SK-N-SH (cell line): ENCODE data around the gene CPNE7. TPM values are rescaled to one million over a fixed set of nuclear protein-coding genes. Genes with fewer than 3 reads are reported as not detected.

Source experiments
- CTCF ChIA-PET: fragments of 300-600, 350-600 bp; formaldehyde crosslinking; extraction: SDS; loops from one replicate; lab custom pipeline; 2021; lab: Yijun Ruan, JAX
- POLR2A ChIA-PET: fragments of 350-600 bp; sonication (Branson Sonifier 250); formaldehyde crosslinking; extraction: SDS; loops from one replicate; lab custom pipeline; 2020; ENCODE audit warnings: antibody characterized with exemption, inconsistent platforms; lab: Yijun Ruan, JAX
- DNase-seq: peaks from one replicate; pipeline ENCODE4 v3.0.0; 2012
- H2AFZ ChIP-seq: fragments of 200-600 bp; sonication (generic); 2 replicates; pipeline ENCODE4 v1.8.1; 2016; ENCODE audit warnings: antibody characterized with exemption, mild to moderate bottlenecking, low read depth
- H3F3A ChIP-seq: fragments of 200-600 bp; sonication (generic); replicated peaks from 2 replicates; pipeline ENCODE3; 2016; ENCODE audit warnings: antibody characterized with exemption, mild to moderate bottlenecking; ENCODE audit not compliant: insufficient read depth
- H3K27ac ChIP-seq, 2 experiments: fragments of 200-500 bp in 1 of 2; fragments of 200-600 bp in 1 of 2; sonication (Bioruptor generic) in 1 of 2; sonication (generic), shearing (Covaris generic) in 1 of 2; 2 replicates each; pipeline versions ENCODE4 v1.5.1 to v1.6.1; 2014 to 2016; ENCODE audit warnings: low read depth in 2 of 2, inconsistent platforms in 1 of 2, low read length in 1 of 2, mild to moderate bottlenecking in 1 of 2, mixed read lengths in 1 of 2
- H3K27me3 ChIP-seq: fragments of 200-600 bp; sonication (generic), shearing (Covaris generic); 2 replicates; pipeline ENCODE4 v1.6.1; 2016; ENCODE audit warnings: mixed run types; ENCODE audit not compliant: insufficient read depth
- H3K36me3 ChIP-seq, 2 experiments: fragments of 200-500 bp in 1 of 2; fragments of 200-600 bp in 1 of 2; sonication (Bioruptor generic) in 1 of 2; sonication (generic) in 1 of 2; replicated peaks in 1 of 2; 2 replicates each; pipeline versions ENCODE3 to v1.5.1; 2014 to 2016; ENCODE audit warnings: low read length in 1 of 2, mild to moderate bottlenecking in 1 of 2; ENCODE audit not compliant: insufficient read depth in 2 of 2, control insufficient read depth in 1 of 2
- H3K4me1 ChIP-seq, 2 experiments: fragments of 200-500 bp in 1 of 2; fragments of 200-600 bp in 1 of 2; sonication (Bioruptor generic) in 1 of 2; sonication (generic), shearing (Covaris generic) in 1 of 2; 2 replicates each; pipeline versions ENCODE4 v1.5.1 to v1.6.1; 2014 to 2016; ENCODE audit warnings: low read depth in 1 of 2, low read length in 1 of 2, mixed run types in 1 of 2; ENCODE audit not compliant: insufficient read depth in 2 of 2, control insufficient read depth in 1 of 2
- H3K4me2 ChIP-seq: fragments of 200-600 bp; sonication (generic), shearing (Covaris generic); 2 replicates; pipeline ENCODE4 v1.6.1; 2017; ENCODE audit warnings: mixed run types
- H3K4me3 ChIP-seq, 2 experiments: fragments of 200-500 bp in 1 of 2; fragments of 200-600 bp in 1 of 2; sonication (Bioruptor generic) in 1 of 2; sonication (generic), shearing (Covaris generic) in 1 of 2; 2 replicates each; pipeline versions ENCODE4 v1.5.1 to v1.8.1; 2014 to 2016; ENCODE audit warnings: low read depth in 2 of 2, inconsistent platforms in 1 of 2, low read length in 1 of 2, mild to moderate bottlenecking in 1 of 2, mixed read lengths in 1 of 2, moderate library complexity in 1 of 2
- H3K79me2 ChIP-seq: fragments of 200-600 bp; sonication (generic); 2 replicates; pipeline ENCODE4 v1.8.1; 2017; ENCODE audit warnings: mild to moderate bottlenecking; ENCODE audit not compliant: insufficient read depth
- H3K9ac ChIP-seq: fragments of 200-600 bp; sonication (generic); 2 replicates; pipeline ENCODE4 v1.6.1; 2017; ENCODE audit warnings: mixed run types
- H3K9me2 ChIP-seq: fragments of 200-600 bp; sonication (generic); 2 replicates; pipeline ENCODE4 v1.6.1; 2017; ENCODE audit warnings: mixed run types
- H3K9me3 ChIP-seq: fragments of 200-600 bp; sonication (generic); 2 replicates; pipeline ENCODE4 v1.6.1; 2017; ENCODE audit warnings: mixed run types, mild to moderate bottlenecking, moderate library complexity
- H4K20me1 ChIP-seq: fragments of 200-600 bp; sonication (generic); 2 replicates; pipeline ENCODE4 v1.6.1; 2017; ENCODE audit warnings: mild to moderate bottlenecking, mixed run types; ENCODE audit not compliant: insufficient read depth
- CHD2 ChIP-seq: fragments of 150-350 bp; IDR thresholded peaks from 2 replicates; pipeline ENCODE4 v1.6.1; 2018; ENCODE audit warnings: low read length; ENCODE audit not compliant: partially characterized antibody
- EZH2phosphoT487 ChIP-seq: fragments of 200-600 bp; sonication (generic); IDR thresholded peaks from 2 replicates; pipeline ENCODE4 v1.6.1; 2017; ENCODE audit warnings: low read depth, mixed run types, mild to moderate bottlenecking, antibody characterized with exemption, moderate library complexity, borderline replicate concordance
- FOXJ3 ChIP-seq: sonication (generic); formaldehyde crosslinking; IDR thresholded peaks from 2 replicates; pipeline ENCODE4 v1.5.1; 2020; ENCODE audit warnings: mild to moderate bottlenecking, missing genetic modification reagents
- FOXM1 ChIP-seq: IDR thresholded peaks from 2 replicates; pipeline ENCODE4 v1.4.0; 2012; ENCODE audit warnings: low read depth, mild to moderate bottlenecking
- GATA2 ChIP-seq: sonication (generic); formaldehyde crosslinking; IDR thresholded peaks from 2 replicates; pipeline ENCODE4 v1.5.0; 2020; ENCODE audit warnings: mild to moderate bottlenecking, missing genetic modification reagents
- POLR2AphosphoS5 ChIP-seq: IDR thresholded peaks from 2 replicates; pipeline ENCODE4 v1.6.1; 2012; ENCODE audit warnings: low read depth, low read length
- RAD21 ChIP-seq: IDR thresholded peaks from 2 replicates; pipeline ENCODE4 v1.6.1; 2012; ENCODE audit warnings: mild to moderate bottlenecking, low read length
- RCOR1 ChIP-seq: fragments of 150-350 bp; IDR thresholded peaks from 2 replicates; pipeline ENCODE4 v1.6.1; 2017; ENCODE audit warnings: antibody characterized with exemption, low read length
- SMC3 ChIP-seq: IDR thresholded peaks from 2 replicates; pipeline ENCODE4 v1.6.1; 2012; ENCODE audit warnings: low read depth, low read length, improper control_type of control experiment
- TCF12 ChIP-seq: IDR thresholded peaks from 2 replicates; pipeline ENCODE4 v1.4.0; 2012
- TEAD4 ChIP-seq: IDR thresholded peaks from 2 replicates; pipeline ENCODE4 v1.4.0; 2012; ENCODE audit warnings: mild to moderate bottlenecking, borderline replicate concordance; ENCODE audit not compliant: insufficient read depth
- YY1 ChIP-seq: IDR thresholded peaks from 2 replicates; pipeline ENCODE4 v1.4.0; 2012; ENCODE audit warnings: low read depth, mild to moderate bottlenecking
- WGBS: methylation state at CpG from one replicate; pipeline ENCODE4 v1.1.6; 2017; ENCODE audit warnings: low lambda C conversion rate; 5-methylcytosine and 5-hydroxymethylcytosine counted together
- polyA plus RNA-seq, 3 experiments: library from polyadenylated mRNA; depleted of rRNA; stranded (reverse); fragments of >200 nt; gene quantifications; 2 replicates each; pipeline ENCODE4 v1.2.3, GENCODE V29; 2012
- TF ChIP-seq, protein P1 (sequence below): fragments of 150-350 bp; IDR thresholded peaks from 2 replicates; pipeline ENCODE4 v1.6.1; 2016; ENCODE audit warnings: mild to moderate bottlenecking, low read depth, low read length
- TF ChIP-seq, protein P2 (sequence below): fragments of 200-600 bp; sonication (generic); IDR thresholded peaks from 2 replicates; pipeline ENCODE4 v1.6.1; 2017; ENCODE audit warnings: antibody characterized with exemption, mild to moderate bottlenecking, moderate library complexity
- TF ChIP-seq, protein P3 (sequence below): IDR thresholded peaks from 2 replicates; pipeline ENCODE4 v1.4.0; 2012; ENCODE audit warnings: low read depth
- TF ChIP-seq, protein P4 (sequence below): fragments of 150-350 bp; IDR thresholded peaks from 2 replicates; pipeline ENCODE4 v1.6.1; 2017; ENCODE audit warnings: antibody characterized with exemption, low read length, low read depth, borderline replicate concordance
- TF ChIP-seq, protein P5 (sequence below): IDR thresholded peaks from 2 replicates; pipeline ENCODE4 v1.4.0; 2012; ENCODE audit warnings: low read depth, borderline replicate concordance

Gene CPNE7
- polyA plus RNA-seq, 1 of the 3 experiments (the other 2 are of a cell fraction) = 3.9 TPM

DNA sequence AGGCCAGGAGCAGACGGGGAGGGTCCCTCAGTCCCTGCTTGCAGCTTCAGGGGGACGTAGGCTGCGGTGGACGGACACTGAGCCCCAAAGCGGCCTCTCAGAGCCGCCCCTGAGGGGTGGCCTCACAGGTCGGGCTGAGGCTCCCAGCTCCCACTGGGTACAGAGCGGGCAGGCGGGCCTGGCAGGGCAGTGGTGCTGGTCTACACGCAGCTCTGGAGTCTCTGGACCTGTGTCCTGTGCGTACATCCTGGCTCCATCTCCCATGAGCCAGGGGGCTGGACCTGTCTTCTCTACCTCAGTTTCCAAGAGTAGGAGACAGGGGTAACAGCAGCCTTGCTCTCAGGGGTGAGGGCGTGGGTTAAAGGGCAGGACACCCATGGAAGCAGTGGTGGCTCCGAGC is 39.6 kb downstream of the CPNE7 start (continued):
- TF ChIP-seq EZH2phosphoT487 = no peak
- TF ChIP-seq YY1 = no peak

DNA sequence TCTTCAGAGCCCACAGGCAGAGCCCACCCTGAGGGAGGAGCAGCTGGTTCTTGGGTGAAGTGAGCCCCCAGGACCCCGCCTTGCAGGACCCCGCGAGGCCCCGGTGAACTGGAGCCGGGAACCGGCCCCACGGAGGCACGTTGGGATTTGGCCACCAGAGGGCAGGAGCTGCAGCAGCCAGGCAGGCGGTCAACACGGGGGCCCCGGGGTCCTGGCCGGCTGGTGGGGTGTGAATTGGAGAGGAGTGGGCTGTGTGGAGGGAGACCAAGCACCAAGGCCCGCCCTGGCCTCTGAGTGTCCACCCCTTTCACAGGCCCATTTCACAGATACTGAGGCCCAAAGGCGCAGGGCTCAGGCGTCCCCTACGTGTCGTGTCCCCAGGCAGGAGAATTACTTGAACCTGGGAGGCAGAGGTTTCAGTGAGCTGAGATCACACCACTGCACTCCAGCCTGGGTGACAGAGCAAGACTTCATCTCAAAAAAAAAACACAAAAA is 40.1 kb downstream of the CPNE7 start:
- Histone ChIP-seq H3K9me3 (no peaks in the 10 kb centered on the region), H3K9me2 (no peaks in the 10 kb centered on the region), H3K27me3 (no peaks in the 10 kb centered on the region), H3K27ac (no peak overlapping the region), H4K20me1 (no peaks in the 10 kb centered on the region), H3K36me3 (no peaks in the 10 kb centered on the region), H3K4me3 (no peak overlapping the region), H3K4me1 (no peaks in the 10 kb centered on the region; a peak in 1 of 4 replicates), H2AFZ (no peak overlapping the region), H3K79me2 (no peaks in the 10 kb centered on the region), H3K9ac (no peak overlapping the region), H3K4me2 (no peak overlapping the region), H3F3A (peaks cover 9% of the 10 kb centered on the region)
- DNase-seq = peak; percentile 87
- no peak for TF ChIP-seq POLR2AphosphoS5
- TF ChIP-seq, protein P1, sequence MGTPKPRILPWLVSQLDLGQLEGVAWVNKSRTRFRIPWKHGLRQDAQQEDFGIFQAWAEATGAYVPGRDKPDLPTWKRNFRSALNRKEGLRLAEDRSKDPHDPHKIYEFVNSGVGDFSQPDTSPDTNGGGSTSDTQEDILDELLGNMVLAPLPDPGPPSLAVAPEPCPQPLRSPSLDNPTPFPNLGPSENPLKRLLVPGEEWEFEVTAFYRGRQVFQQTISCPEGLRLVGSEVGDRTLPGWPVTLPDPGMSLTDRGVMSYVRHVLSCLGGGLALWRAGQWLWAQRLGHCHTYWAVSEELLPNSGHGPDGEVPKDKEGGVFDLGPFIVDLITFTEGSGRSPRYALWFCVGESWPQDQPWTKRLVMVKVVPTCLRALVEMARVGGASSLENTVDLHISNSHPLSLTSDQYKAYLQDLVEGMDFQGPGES = no peak
- no peak for TF ChIP-seq FOXM1
- TF ChIP-seq YY1 = no peak
- TF ChIP-seq EZH2phosphoT487 = no peak
- peak; percentile 54 for TF ChIP-seq SMC3
- TF ChIP-seq, protein P2, sequence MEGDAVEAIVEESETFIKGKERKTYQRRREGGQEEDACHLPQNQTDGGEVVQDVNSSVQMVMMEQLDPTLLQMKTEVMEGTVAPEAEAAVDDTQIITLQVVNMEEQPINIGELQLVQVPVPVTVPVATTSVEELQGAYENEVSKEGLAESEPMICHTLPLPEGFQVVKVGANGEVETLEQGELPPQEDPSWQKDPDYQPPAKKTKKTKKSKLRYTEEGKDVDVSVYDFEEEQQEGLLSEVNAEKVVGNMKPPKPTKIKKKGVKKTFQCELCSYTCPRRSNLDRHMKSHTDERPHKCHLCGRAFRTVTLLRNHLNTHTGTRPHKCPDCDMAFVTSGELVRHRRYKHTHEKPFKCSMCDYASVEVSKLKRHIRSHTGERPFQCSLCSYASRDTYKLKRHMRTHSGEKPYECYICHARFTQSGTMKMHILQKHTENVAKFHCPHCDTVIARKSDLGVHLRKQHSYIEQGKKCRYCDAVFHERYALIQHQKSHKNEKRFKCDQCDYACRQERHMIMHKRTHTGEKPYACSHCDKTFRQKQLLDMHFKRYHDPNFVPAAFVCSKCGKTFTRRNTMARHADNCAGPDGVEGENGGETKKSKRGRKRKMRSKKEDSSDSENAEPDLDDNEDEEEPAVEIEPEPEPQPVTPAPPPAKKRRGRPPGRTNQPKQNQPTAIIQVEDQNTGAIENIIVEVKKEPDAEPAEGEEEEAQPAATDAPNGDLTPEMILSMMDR = peak; percentile 83
- TF ChIP-seq, protein P3, sequence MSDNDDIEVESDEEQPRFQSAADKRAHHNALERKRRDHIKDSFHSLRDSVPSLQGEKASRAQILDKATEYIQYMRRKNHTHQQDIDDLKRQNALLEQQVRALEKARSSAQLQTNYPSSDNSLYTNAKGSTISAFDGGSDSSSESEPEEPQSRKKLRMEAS = no peak
- TF ChIP-seq FOXJ3 (CRISPR knock-in tag) = 0 out of 2 replicates have a peak, but pooled peaks have one; percentile 41
- TF ChIP-seq, protein P4, sequence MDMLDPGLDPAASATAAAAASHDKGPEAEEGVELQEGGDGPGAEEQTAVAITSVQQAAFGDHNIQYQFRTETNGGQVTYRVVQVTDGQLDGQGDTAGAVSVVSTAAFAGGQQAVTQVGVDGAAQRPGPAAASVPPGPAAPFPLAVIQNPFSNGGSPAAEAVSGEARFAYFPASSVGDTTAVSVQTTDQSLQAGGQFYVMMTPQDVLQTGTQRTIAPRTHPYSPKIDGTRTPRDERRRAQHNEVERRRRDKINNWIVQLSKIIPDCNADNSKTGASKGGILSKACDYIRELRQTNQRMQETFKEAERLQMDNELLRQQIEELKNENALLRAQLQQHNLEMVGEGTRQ = no peak
- peak; percentile 40 for TF ChIP-seq RAD21
- no peak for TF ChIP-seq GATA2
- TF ChIP-seq, protein P5, sequence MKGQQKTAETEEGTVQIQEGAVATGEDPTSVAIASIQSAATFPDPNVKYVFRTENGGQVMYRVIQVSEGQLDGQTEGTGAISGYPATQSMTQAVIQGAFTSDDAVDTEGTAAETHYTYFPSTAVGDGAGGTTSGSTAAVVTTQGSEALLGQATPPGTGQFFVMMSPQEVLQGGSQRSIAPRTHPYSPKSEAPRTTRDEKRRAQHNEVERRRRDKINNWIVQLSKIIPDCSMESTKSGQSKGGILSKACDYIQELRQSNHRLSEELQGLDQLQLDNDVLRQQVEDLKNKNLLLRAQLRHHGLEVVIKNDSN = no peak
- no peak for TF ChIP-seq RCOR1
- no peak for TF ChIP-seq TEAD4
- no peak for TF ChIP-seq TCF12
- no peak for TF ChIP-seq CHD2
- WGBS = 54% methylated on average over 7 of the region's 17 CpGs
- POLR2A ChIA-PET = no interaction called here
- CTCF ChIA-PET = interaction anchor here (0.6 to 6.3 kb wide), 22 partner anchors 8 to 85 kb away, joined by 3 to 44 read pairs (median 6); partner anchors contain the start of genes CHMP1A and SPATA33
